ENCODE measurements around the gene UMAD1. TPM values are rescaled to one million over a fixed set of nuclear protein-coding genes. Genes with fewer than 3 reads are reported as not detected.

Gene UMAD1
- total RNA-seq, 1 donor from 2014 or later = 13.9 TPM

GRCh38 chr7:7662527-7662926, 22.0 kb downstream of the UMAD1 start:
- CTCF ChIA-PET = interaction anchor here (1.1 kb wide), 1 partner anchor 19 kb away, joined by 3 read pairs; no protein-coding TSS in a partner anchor
- Mint-ChIP-seq H3K4me1 (peaks cover 21% of the 10 kb centered on the region), H3K4me3 (no peak overlapping the region), H3K36me3 (ENCODE audit: low read depth) (peaks cover 17% of the 10 kb centered on the region), H3K27me3 (no peaks in the 10 kb centered on the region), H3K27ac (no peak overlapping the region), H3K9me3 (peaks cover 14% of the 10 kb centered on the region)
- no peak for DNase-seq
- ATAC-seq (ENCODE audit: low read depth) = no peak
- intact Hi-C loops (cut with micrococcal nuclease) = no loop called here
- POLR2A ChIA-PET = no interaction called here
- no peak for TF ChIP-seq CTCF (IDR thresholded peaks at IDR 0.05)

GRCh38 chr7:7664291-7664690, 23.7 kb downstream of the UMAD1 start:
- ChIA-PET POLR2A (interaction anchor here (0.5 kb wide), 1 partner anchor 16 kb away, joined by 10 read pairs; no protein-coding TSS in a partner anchor), CTCF (no interaction called here)
- no peaks in the 10 kb centered on the region for H3K27me3 Mint-ChIP-seq
- no peak for DNase-seq
- no peak for TF ChIP-seq CTCF (IDR thresholded peaks at IDR 0.05)
- peaks cover 11% of the 10 kb centered on the region for H3K9me3 Mint-ChIP-seq
- no peak overlapping the region for H3K27ac Mint-ChIP-seq
- no peak overlapping the region for H3K4me3 Mint-ChIP-seq
- no peak for ATAC-seq (ENCODE audit: low read depth)
- intact Hi-C loops (cut with micrococcal nuclease) = no loop called here
- peaks cover 19% of the 10 kb centered on the region for H3K4me1 Mint-ChIP-seq
- peaks cover 22% of the 10 kb centered on the region for H3K36me3 Mint-ChIP-seq (ENCODE audit: low read depth)

GRCh38 chr7:7665031-7665430, 24.5 kb downstream of the UMAD1 start:
- ChIA-PET CTCF (no interaction called here), POLR2A (no interaction called here)
- peaks cover 7% of the 10 kb centered on the region for H3K9me3 Mint-ChIP-seq
- peaks cover 18% of the 10 kb centered on the region for H3K4me1 Mint-ChIP-seq
- ATAC-seq (ENCODE audit: low read depth) = no peak
- H3K4me3 Mint-ChIP-seq = no peak overlapping the region
- H3K27me3 Mint-ChIP-seq = no peaks in the 10 kb centered on the region
- no peak overlapping the region for H3K27ac Mint-ChIP-seq
- TF ChIP-seq CTCF (IDR thresholded peaks at IDR 0.05) = no peak
- intact Hi-C loops (cut with micrococcal nuclease) = no loop called here
- H3K36me3 Mint-ChIP-seq (ENCODE audit: low read depth) = peaks cover 16% of the 10 kb centered on the region
- DNase-seq = no peak

DNA sequence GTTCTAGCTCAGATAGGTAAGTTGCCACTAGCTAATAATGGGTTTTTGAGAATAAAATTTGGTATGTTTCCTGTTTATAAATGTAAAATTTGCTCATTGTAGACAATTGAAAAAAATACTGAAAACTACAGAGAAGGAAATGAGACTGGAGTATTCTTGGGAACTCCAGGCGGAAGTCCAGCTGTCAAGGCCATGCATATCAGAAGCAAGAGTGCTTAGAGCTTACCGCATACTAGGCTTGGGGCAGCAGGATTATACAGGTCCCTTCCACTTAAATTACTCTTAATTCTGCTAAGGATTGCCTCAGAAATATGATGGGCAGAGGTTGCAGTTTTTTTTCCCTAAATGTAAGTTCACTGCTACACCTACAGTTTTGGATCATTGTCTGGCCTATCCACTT, 26.6 kb downstream of the UMAD1 start:
- CTCF ChIA-PET = interaction anchor here (1.6 kb wide), 1 partner anchor 14 kb away, joined by 5 read pairs; no protein-coding TSS in a partner anchor
- TF ChIP-seq CTCF (IDR thresholded peaks at IDR 0.05) = no peak
- DNase-seq (no peak), ATAC-seq (ENCODE audit: low read depth) (no peak)
- intact Hi-C loops (cut with micrococcal nuclease) = no loop called here
- H3K27me3 Mint-ChIP-seq = no peaks in the 10 kb centered on the region
- no peak overlapping the region for H3K27ac Mint-ChIP-seq
- no peak overlapping the region for H3K4me3 Mint-ChIP-seq
- peaks cover 14% of the 10 kb centered on the region for H3K36me3 Mint-ChIP-seq (ENCODE audit: low read depth)
- POLR2A ChIA-PET = interaction anchor here (0.6 to 1.3 kb wide), 2 partner anchors 25 to 27 kb away, joined by 3 to 4 read pairs; partner anchors contain the start of gene UMAD1
- H3K9me3 Mint-ChIP-seq = peaks cover 5% of the 10 kb centered on the region
- peaks cover 28% of the 10 kb centered on the region for H3K4me1 Mint-ChIP-seq

GRCh38 chr7:7668706-7669105, 28.2 kb downstream of the UMAD1 start:
- CTCF ChIA-PET = no interaction called here
- ATAC-seq (ENCODE audit: low read depth) (no peak), DNase-seq (no peak)
- Mint-ChIP-seq H3K9me3 (peaks cover 7% of the 10 kb centered on the region), H3K4me1 (peaks cover 37% of the 10 kb centered on the region), H3K36me3 (ENCODE audit: low read depth) (peaks cover 23% of the 10 kb centered on the region), H3K4me3 (no peak overlapping the region), H3K27me3 (no peaks in the 10 kb centered on the region), H3K27ac (no peak overlapping the region)
- intact Hi-C loops (cut with micrococcal nuclease) = no loop called here
- no peak for TF ChIP-seq CTCF (IDR thresholded peaks at IDR 0.05)
- POLR2A ChIA-PET = interaction anchor here (0.6 to 0.7 kb wide), 2 partner anchors 58 to 263 kb away, joined by 3 to 4 read pairs; no protein-coding TSS in a partner anchor

Data from activated B cell treated with CpG ODN at 0.5 μM for 24 hours (primary cell).